NCI-H748 (cell line): Measurements from ENCODE around the gene DAGLA.

Experiments
- DNase-seq: peaks from one replicate; lab custom pipeline; 2025; ENCODE audit not compliant: unreplicated experiment; lab: John Stamatoyannopoulos, UW

DAGLA gene

DNA sequence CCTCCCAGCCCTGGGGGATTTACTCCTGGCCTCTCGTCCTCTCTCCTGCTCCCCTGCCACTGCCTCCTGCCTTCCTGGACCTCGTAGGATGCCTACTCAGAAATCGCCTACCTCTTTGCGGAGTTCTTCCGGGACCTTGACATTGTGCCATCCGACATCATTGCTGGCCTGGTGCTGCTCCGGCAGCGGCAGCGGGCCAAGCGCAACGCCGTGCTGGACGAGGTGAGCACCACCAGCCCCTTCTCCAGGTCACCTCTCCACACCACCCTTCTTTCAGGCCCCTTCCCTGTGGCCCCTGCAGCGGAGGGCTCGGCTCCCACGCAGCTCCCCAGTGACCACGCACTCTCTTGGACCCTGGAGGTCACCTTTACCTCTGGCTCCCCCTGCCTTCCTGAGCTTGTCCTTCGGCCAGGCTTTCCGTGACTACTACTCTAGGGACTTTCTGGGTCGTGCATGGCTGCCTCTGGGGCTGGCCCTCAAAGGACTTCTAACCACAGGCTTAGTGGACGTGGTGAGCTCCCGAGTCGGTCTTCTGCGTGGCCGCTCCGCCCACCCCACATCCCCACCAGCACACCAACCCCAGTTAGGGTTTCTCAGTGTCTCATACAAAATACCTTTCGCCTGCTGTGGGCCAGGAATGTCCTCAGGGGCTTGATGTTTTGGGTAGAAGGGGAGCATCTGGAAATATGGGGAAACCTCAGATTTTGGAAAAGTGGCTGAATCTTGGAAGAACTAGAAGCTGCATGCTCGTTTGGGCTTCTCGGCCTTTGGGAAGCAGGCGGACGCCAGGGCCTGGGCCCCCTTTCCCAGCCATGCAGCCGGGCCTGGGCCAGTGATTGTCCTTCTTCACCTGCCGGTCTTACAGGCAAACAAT, 48.1 kb downstream of the DAGLA start:
- no peak for DNase-seq

DNA sequence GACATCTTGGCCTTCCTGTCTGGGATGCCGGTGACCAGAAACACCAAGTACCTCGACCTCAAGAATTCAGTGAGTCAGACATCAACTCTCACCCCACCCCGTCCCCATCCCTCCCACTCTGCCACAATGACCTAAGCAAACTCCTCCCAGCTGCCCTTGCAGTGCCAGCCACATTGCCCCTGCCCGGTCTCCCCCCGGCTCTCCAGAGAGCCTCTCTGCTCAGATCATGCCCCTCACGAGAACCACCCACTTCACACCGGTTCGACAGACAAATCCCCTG, 48.7 kb downstream of the DAGLA start:
- DNase-seq, result no peak

DNA sequence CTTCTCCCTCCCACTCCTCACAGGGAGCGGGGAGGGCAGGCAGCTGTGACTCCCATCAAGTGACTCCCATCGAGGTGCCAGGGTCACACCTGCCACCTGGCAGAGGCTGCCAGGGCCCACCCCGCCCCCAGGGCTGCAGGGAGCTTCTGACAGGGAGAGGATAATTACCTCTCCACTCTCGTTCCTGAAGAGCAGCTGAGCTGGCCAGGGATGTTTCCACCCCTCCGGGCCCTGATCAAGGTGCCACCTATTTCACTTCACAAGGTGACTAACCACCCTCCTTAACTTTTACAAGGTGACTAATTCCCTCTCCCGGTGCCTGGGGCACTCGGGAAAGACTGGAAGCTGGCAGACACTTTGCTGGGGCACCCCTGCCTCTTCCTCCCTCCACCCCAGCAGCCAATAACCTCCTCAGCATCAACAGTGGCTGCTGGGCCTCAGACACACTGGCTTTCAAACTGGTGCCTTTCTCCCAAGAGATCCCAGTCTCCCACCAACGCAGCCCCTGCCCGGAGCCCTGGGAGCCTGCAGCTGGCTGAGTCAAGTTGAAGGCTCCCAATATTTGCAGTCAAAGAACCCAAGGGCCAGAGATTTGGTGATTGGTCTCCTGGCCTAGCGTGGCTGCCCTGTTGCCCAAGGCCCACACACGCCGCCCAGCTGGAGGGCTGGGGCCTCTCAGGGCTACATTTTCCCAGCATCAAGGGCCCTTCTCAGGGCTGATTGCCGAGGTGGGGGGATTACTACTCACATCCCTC, 50.2 kb downstream of the DAGLA start:
- peak; percentile 88 for DNase-seq

DNA sequence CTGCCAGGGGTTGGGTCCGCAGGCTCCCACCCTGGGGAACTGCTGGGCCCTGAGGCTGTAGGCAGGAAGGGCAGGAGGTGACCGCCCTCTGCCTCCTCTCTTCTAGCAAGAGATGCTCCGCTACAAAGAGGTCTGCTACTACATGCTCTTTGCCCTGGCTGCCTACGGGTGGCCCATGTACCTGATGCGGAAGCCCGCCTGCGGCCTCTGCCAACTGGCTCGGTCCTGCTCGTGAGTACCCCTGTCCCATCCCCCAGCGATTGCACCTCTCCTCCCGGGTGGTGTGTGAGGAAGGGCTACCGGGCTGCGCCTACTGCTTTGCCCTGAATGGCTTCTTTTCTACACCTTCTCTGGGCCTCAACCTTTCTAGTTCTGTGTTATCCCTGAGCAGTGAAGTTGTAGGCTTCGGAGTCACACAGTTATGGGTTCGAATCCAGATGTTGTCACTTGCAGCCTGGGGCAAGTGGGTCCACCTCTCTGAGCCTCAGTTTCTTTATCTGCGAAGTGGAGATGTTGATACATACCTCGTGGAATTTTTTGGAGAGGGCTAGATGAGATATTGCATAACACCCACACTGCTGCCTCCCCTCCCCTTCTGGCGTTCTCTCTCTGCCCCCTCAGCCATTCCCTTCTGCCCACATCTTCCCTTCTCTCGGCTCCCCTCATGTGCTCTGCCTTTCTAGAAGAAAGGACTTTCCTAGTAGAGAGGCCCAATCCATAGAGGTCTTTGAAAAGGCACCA, 51.2 kb downstream of the DAGLA start:
- DNase-seq, result no peak

DNA sequence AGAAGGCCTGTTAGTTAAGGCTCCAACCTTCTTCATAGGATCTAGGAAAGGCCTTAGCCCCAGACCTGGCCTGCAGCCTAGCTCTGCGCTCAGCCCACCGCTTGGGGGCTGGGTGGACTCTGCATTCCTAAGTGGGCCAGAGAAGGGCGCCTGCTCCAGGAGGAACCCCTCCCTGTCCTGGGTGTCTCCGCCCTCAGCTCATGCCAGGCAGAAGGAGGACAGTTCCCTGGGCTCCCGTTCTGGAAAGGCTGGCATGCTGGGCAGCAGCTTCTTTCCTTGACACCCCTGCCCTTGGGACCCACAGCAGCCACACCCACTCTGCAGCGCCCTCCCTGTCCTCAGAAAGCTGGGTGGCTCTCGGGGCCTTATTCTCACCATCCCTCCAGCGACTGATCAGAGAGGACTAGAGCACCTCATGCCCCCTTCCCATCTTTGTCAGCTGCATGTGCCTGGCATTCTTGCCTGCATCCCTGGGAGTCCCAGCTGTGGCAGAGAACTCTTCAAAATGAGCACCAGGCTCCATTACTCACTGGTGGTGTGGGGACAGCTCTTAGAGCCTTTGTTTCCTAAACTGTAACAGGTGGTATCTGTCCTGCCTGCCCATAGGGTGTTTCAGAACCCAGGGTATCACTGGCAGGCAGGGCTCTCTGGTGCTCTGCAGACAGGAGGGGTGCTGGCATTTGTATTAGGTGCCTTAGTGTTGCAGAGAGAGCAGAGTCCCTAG, 51.9 kb downstream of the DAGLA start:
- no peak for DNase-seq

DNA sequence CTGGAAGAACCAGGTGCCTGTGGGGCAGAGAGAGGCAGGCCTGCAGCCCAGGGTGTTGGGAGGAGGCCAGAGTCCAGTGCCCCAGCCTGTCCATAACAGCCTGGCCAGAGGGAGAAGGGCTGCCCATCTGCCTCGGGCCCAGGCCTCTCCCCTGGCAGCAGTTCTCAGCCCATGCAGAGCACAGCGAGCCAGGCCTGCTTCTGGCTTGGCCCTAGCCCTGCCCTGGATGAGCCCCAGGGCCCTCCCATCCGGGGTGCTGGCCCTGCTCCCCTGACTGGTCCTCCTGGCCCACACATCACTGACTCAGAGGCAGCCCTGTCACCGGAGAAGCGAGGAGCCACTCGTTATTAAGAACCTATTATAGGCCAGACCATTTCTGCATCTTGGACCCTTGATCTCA, 52.5 kb downstream of the DAGLA start:
- DNase-seq, result no peak

DNA sequence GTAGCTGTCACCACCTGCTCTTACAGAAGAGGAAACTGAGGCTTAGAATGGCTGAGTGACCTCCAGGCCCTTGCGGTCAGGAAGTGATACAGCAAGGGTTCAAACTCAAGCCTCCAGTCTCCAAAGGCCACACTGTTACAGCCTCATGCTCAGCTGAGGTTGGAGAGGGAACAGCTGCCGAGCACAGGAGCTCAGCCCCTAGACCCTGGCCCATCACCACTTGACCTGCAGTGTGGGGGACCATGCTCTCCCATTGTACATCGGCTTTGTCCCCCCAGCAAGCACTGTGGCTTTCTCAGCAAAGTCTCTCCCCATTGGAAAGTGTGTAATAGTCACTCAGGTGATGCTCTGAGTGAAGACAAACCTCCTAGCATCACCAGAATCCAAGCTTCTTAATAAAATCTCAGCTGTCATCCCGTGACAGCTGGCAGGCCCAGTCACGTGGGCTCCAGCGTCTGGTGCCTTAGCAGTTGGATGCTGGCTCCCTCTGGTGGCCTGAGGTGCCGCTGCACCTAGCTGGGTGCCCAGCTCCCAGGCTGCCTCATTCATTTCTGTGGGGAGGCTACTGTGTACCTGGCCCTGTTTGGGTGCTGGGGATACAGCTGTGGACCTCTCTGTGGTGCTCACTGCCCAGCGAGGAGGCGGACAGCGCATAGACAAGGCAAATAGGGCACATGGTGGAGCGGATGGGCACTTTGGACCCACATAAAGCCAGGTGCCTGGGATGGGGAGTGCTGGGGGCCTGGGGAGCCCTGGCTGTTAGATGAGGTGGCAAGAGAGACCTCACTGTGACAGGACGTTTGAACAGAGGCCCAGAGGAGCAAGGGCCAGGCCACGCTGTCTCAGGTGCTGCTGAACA, 53.2 kb downstream of the DAGLA start:
- DNase-seq, result peak; percentile 82

DNA sequence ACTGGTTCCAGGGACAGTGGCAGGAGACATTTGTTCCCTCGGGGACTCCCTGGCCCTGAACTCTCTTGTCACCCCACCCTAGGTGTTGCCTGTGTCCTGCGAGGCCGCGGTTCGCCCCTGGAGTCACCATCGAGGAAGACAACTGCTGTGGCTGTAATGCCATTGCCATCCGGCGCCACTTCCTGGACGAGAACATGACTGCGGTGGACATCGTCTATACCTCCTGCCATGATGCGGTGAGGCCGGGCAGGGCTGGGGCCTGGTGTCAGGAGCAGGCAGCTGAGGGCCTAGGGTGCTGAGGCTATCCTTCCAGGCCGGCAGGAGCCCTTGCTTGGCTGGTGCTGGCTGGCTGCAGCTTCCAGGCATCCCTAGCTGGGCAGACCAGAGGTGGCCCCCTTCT, 54.6 kb downstream of the DAGLA start:
- DNase-seq, result no peak

DNA sequence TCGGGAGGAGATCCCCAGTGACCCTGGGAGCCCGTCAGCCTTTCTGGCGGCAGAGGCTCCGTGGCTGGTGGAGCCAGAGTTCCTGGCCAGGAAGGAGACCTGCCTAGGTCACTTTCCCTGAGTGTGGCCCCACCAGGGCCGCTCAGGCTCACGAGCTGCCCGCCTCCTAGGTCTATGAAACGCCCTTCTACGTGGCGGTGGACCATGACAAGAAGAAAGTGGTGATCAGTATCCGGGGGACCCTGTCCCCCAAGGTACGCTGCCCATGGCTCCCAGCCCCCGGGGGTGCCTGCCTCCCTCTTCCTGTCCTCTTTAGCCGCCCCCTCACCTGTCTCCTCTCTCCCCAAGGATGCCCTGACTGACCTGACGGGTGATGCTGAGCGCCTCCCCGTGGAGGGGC, 55.2 kb downstream of the DAGLA start:
- DNase-seq, result no peak

DNA sequence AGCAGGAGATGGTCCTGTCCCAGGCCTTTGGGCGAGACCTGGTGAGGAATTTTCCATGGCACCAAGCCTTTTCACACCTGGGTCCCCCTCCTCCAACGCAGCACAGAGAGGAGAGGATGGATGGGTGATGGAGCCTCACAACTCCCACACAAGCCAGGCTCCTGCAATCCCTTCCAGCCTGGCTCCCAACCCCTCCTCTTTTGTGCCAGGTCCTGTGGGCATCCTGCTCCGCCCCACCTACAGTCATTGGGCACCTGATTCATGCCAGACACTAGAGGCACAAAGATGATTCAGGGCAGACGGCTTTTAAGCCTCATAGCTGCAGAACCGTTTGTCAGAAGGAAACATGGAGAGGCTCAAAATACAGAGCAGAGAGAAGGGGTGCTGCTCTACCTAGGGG, 56.1 kb downstream of the DAGLA start:
- no peak for DNase-seq

DNA sequence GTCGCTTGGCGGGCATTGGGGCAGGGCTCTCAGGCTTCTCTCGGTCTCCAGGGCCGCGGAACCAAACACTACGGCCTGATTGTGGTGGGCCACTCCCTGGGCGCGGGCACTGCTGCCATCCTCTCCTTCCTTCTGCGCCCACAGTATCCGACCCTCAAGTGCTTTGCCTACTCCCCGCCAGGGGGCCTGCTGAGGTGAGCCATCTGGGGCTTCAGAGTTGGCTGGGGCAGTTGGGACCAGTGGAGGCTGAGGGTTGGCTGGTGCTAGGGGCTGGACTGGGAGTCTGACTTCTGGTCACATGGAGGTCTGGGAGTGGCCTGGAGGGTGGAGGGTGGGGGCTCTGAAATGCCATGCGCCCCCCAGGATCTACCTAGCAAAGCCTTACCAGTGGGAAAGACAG, 56.9 kb downstream of the DAGLA start:
- DNase-seq, result no peak

DNA sequence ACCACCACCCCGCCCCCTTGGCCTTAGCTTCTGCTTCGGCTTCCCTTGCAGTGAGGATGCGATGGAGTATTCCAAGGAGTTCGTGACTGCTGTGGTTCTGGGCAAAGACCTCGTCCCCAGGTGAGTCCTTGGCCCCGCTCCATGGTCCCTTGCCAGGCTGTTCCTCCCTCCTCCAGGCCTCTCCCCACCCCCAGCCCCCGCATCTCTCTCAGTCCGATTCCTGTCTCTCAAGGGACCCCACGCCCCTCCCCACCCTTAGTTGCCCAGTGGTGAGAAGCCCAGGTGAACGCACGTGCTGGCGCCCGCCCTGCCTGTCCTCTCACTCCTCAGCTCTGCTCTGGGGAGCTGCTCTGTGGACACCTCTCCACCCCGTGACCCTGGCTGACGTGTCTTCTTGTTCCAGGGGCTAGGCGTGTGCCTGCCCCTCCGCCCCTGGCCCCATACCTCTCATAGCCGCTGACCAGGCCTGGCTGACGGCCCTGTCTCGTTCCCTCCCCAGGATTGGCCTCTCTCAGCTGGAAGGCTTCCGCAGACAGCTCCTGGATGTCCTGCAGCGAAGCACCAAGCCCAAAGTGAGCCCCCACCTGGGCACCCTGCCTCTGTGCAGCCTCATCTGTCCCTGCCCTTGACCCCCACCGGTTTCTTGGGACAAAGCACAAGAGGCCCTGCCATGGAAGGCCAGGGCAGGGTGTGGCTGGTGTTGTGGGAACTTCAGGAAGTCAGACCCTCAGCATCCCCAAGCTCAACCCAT, 57.6 kb downstream of the DAGLA start:
- no peak for DNase-seq

DNA sequence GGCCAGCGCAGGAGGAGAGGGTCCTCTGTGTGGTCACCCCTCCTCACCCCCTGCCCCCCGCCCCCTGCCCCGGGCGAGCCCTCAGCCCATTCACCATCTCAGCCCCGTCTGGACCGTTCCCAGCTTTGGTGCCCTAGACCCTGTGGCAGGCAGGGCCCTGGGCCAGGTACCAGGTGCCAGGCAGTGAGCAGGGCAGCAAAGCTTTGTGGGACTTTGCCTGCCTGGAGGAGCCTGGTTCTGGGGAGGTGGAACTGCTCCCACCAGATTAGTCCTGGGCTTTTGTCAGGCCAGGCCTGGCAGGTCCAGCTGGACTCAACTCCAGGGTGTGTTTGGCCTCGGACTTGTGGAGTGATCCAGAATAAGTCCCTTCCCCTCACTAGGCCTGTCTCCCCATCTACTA, 58.6 kb downstream of the DAGLA start:
- DNase-seq, result no peak

DNA sequence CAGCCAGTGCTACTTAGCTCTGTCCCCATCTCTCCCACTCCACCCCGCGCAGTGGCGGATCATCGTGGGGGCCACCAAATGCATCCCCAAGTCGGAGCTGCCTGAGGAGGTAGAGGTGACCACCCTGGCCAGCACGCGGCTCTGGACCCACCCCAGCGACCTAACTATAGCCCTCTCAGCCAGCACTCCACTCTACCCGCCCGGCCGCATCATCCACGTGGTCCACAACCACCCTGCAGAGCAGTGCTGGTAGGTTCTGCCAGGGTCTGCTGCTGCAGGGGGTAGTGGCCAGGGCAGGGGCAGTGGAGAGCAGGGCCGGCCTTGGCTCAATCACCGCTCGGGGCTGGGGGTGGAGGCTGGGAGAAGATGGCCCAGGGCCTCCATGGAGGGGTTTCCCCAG, 59.2 kb downstream of the DAGLA start:
- no peak for DNase-seq

DNA sequence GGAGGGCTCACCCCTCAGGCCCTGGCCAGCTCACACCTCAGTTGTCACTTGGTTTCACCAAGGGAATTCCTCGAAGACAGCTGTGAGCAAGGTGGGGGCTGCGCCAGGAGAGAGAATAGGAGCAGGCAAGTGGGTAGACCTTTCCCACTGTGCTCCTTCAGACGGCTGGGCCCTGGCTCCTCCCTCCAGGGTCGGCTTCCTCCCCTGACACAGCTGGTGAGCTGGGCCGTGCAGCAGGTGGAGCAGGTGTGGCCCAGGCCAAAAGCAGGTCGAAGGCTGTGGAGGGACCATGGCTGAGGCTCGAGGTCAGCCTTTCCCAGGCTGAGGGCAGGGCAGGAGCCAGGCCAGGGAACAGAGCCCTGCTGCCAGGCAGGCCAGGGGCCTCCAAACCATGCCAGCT, 59.8 kb downstream of the DAGLA start:
- DNase-seq, result no peak

DNA sequence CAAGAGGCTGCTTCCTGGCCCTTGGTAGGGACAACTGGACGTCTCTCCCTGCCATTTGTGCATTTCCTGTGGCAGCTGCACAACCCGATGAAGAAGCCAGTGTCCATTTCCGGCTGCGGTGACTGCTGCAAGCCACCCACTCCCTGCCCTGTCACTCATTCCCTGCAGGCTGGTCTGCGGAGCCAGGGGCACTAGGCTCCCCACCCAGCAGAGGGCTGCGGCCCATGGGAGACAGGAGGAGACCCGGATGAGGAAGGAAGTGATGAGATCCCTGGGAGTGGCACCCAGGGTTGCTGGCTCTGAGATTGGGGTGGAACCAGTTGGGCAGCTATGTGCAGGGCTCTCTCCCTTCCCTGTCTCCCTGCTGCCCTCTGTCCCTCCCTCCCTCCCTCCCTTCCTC, 62.2 kb downstream of the DAGLA start:
- no peak for DNase-seq

DNA sequence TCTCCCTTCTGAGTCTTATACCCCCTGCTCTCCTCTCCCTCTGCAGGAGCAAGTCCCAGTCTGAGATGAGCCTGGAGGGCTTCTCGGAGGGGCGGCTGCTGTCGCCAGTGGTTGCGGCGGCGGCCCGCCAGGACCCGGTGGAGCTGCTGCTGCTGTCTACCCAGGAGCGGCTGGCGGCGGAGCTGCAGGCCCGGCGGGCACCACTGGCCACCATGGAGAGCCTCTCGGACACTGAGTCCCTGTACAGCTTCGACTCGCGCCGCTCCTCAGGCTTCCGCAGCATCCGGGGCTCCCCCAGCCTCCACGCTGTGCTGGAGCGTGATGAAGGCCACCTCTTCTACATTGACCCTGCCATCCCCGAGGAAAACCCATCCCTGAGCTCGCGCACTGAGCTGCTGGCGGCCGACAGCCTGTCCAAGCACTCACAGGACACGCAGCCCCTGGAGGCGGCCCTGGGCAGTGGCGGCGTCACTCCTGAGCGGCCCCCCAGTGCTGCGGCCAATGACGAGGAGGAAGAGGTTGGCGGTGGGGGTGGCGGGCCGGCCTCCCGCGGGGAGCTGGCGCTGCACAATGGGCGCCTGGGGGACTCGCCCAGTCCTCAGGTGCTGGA, 63.4 kb downstream of the DAGLA start:
- DNase-seq, result no peak

DNA sequence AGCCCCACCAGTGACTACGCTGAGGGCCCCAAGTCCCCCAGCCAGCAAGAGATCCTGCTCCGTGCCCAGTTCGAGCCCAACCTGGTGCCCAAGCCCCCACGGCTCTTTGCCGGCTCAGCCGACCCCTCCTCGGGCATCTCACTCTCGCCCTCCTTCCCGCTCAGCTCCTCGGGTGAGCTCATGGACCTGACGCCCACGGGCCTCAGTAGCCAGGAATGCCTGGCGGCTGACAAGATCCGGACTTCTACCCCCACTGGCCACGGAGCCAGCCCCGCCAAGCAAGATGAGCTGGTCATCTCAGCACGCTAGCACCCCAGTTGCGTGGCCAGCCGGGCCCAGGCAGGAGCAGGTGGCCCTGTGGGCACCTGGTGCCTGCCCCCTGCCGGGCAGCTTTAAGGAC, 64.0 kb downstream of the DAGLA start:
- DNase-seq, result no peak

DNA sequence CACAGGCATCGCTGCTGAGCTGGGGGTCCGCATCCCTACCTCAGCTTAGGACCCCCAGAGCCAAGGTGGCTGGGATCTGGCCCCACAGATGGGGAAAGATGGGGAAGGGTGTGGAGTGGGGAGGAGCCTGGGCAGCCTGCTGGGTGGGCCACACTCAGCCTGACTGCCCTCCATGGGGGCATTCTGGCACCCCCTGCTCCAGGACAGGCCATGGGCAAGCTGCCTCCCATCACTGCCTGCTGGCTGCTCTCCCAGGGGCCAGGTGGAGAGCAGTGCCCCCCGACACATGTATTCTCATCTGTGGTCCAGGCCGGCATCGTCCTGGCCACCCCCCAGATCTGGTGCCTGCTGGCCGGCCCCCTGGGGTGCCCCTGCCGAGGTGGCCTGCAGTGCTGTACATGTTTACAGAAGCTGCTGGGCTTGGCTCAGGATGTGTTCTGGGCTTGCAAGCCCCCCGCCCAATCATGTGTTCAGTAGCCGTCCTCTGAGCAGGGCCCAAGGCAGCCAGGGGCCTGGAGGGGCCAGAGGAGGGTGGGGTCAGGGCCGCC, 64.5 kb downstream of the DAGLA start:
- no peak for DNase-seq
